GM12878 (cell line): Measurements from ENCODE around the gene CACNA2D3.

Experiments used
- CEBPZ ChIP-seq: fragments of 150-350 bp; IDR thresholded peaks from 2 replicates; pipeline ENCODE4 v1.6.1; 2016; ENCODE audit warnings: low read depth, low read length
- CREM ChIP-seq: IDR thresholded peaks from 2 replicates; pipeline ENCODE4 v1.6.1; 2014; ENCODE audit warnings: antibody characterized with exemption, low read depth
- FOXM1 ChIP-seq: IDR thresholded peaks from 2 replicates; pipeline ENCODE4 v1.6.1; 2012; ENCODE audit warnings: low read depth, mild to moderate bottlenecking, inconsistent platforms, low read length, moderate library complexity
- RAD21 ChIP-seq: IDR thresholded peaks from 2 replicates; pipeline ENCODE4 v1.6.1; 2011; ENCODE audit warnings: mild to moderate bottlenecking, low read depth, low read length, moderate library complexity; ENCODE audit not compliant: insufficient read depth
- YY1 ChIP-seq: IDR thresholded peaks from 2 replicates; pipeline ENCODE4 v1.6.1; 2011; ENCODE audit warnings: low read depth, mild to moderate bottlenecking, low read length

GRCh38 chr3:54856271-54856670, 733.9 kb downstream of the CACNA2D3 start:
- TF ChIP-seq YY1 (no peak), CEBPZ (no peak), CREM (no peak), RAD21 (no peak), FOXM1 (no peak)
